ENCODE data around the gene AKT1S1. TPM values are rescaled to one million over a fixed set of nuclear protein-coding genes. Genes with fewer than 3 reads are reported as not detected.

The AKT1S1 gene
- total and polyA plus RNA-seq, 3 donors from 2014 or later: 35.0 to 42.8 (median 35.7) TPM

GRCh38 chr19:49836176-49837008 is 40.8 kb downstream of the AKT1S1 start:
- WGBS, 2 donors: 91 to 94% methylated on average over 5 to 20 of the region's 20 CpGs
- H3K27ac ChIP-seq: no peak overlapping the region
- no peak for DNase-seq
- no peaks in the 10 kb centered on the region for H3K9me3 ChIP-seq
- TF ChIP-seq POLR2A (IDR thresholded peaks at IDR 0.05) (no peak), CTCF (IDR thresholded peaks at IDR 0.05) (no peak)
- H3K36me3 ChIP-seq (ENCODE audit: low read depth, missing control alignments): peaks cover 3% of the 10 kb centered on the region
- no peaks in the 10 kb centered on the region for H3K4me1 ChIP-seq
- intact Hi-C loops (cut with DNase I; ENCODE audit: low total_unique reads): no loop called here
- no peaks in the 10 kb centered on the region for H3K27me3 ChIP-seq
- H3K4me3 ChIP-seq: no peak overlapping the region

GRCh38 chr19:49835562-49835961 is 41.6 kb downstream of the AKT1S1 start:
- DNase-seq: no peak
- peaks cover 3% of the 10 kb centered on the region for H3K36me3 ChIP-seq (ENCODE audit: low read depth, missing control alignments)

GRCh38 chr19:49833599-49833998 is 43.6 kb downstream of the AKT1S1 start:
- Histone ChIP-seq H3K27ac (no peak overlapping the region), H3K4me3 (no peak overlapping the region), H3K36me3 (ENCODE audit: low read depth, missing control alignments) (peaks cover 3% of the 10 kb centered on the region), H3K9me3 (no peaks in the 10 kb centered on the region), H3K27me3 (no peaks in the 10 kb centered on the region), H3K4me1 (no peaks in the 10 kb centered on the region)
- 92 to 93% methylated on average over 4 to 7 of the region's 7 CpGs for WGBS, 2 donors
- no peak for DNase-seq
- TF ChIP-seq CTCF (IDR thresholded peaks at IDR 0.05) (no peak), POLR2A (IDR thresholded peaks at IDR 0.05) (no peak)
- intact Hi-C loops (cut with DNase I; ENCODE audit: low total_unique reads): no loop called here

More at GRCh38 chr19:49835562-49835961, 41.6 kb downstream of the AKT1S1 start:
- 94 to 100% methylated on average over 7 to 12 of the region's 12 CpGs for WGBS, 2 donors
- TF ChIP-seq CTCF (IDR thresholded peaks at IDR 0.05): no peak
- no peak for TF ChIP-seq POLR2A (IDR thresholded peaks at IDR 0.05)
- intact Hi-C loops (cut with DNase I; ENCODE audit: low total_unique reads): no loop called here
- no peak overlapping the region for H3K4me3 ChIP-seq
- no peak overlapping the region for H3K27ac ChIP-seq
- H3K27me3 ChIP-seq: no peaks in the 10 kb centered on the region
- H3K4me1 ChIP-seq: no peaks in the 10 kb centered on the region
- no peaks in the 10 kb centered on the region for H3K9me3 ChIP-seq

- Histone ChIP-seq H3K9me3 (no peaks in the 10 kb centered on the region), H3K27ac (no peak overlapping the region)
- 50 to 79% methylated on average over 9 of the region's 9 CpGs for WGBS, 2 donors
Observed at GRCh38 chr19:49832556-49832955, 44.6 kb downstream of the AKT1S1 start.

GRCh38 chr19:49831592-49831991 is 45.6 kb downstream of the AKT1S1 start:
- no peak for DNase-seq
- intact Hi-C loops (cut with DNase I; ENCODE audit: low total_unique reads): no loop called here
- 90 to 93% methylated on average over 2 to 8 of the region's 8 CpGs for WGBS, 2 donors
- Histone ChIP-seq H3K9me3 (no peaks in the 10 kb centered on the region), H3K4me3 (no peak overlapping the region), H3K36me3 (ENCODE audit: low read depth, missing control alignments) (peaks cover 3% of the 10 kb centered on the region), H3K27me3 (no peaks in the 10 kb centered on the region), H3K4me1 (peaks cover 4% of the 10 kb centered on the region), H3K27ac (no peak overlapping the region)
- TF ChIP-seq POLR2A (IDR thresholded peaks at IDR 0.05): no peak
- no peak for TF ChIP-seq CTCF (IDR thresholded peaks at IDR 0.05)

More at GRCh38 chr19:49832556-49832955, 44.6 kb downstream of the AKT1S1 start:
- TF ChIP-seq POLR2A (IDR thresholded peaks at IDR 0.05): no peak
- intact Hi-C loops (cut with DNase I; ENCODE audit: low total_unique reads): no loop called here
- Histone ChIP-seq H3K4me1 (no peaks in the 10 kb centered on the region), H3K4me3 (no peak overlapping the region), H3K36me3 (ENCODE audit: low read depth, missing control alignments) (peaks cover 3% of the 10 kb centered on the region), H3K27me3 (no peaks in the 10 kb centered on the region)
- no peak for DNase-seq
